ENCODE measurements around the gene DBNDD1. TPM values are rescaled to one million over a fixed set of nuclear protein-coding genes. Genes with fewer than 3 reads are reported as not detected.
A peak's percentile ranks its signal among the peaks of the same experiment; 100 is the strongest.
"Not testable (repeated sequence)": the region's sequence is repeated elsewhere in the genome, so short reads cannot be mapped to it uniquely, and the experiment has no call there.

DBNDD1 gene
- total RNA-seq, 1 donor from 2014 or later, result 36.8 TPM

- TF ChIP-seq, protein P1, sequence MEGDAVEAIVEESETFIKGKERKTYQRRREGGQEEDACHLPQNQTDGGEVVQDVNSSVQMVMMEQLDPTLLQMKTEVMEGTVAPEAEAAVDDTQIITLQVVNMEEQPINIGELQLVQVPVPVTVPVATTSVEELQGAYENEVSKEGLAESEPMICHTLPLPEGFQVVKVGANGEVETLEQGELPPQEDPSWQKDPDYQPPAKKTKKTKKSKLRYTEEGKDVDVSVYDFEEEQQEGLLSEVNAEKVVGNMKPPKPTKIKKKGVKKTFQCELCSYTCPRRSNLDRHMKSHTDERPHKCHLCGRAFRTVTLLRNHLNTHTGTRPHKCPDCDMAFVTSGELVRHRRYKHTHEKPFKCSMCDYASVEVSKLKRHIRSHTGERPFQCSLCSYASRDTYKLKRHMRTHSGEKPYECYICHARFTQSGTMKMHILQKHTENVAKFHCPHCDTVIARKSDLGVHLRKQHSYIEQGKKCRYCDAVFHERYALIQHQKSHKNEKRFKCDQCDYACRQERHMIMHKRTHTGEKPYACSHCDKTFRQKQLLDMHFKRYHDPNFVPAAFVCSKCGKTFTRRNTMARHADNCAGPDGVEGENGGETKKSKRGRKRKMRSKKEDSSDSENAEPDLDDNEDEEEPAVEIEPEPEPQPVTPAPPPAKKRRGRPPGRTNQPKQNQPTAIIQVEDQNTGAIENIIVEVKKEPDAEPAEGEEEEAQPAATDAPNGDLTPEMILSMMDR (IDR thresholded peaks at IDR 0.05; ENCODE audit: unreplicated experiment), result no peak
- H3K27me3 Mint-ChIP-seq (ENCODE audit: unreplicated experiment), result peaks cover 10% of the 10 kb centered on the region
- no peaks in the 10 kb centered on the region for H3K4me1 Mint-ChIP-seq (ENCODE audit: unreplicated experiment)
- H3K36me3 Mint-ChIP-seq (ENCODE audit: low read depth, unreplicated experiment), result peaks cover 6% of the 10 kb centered on the region
- DNase-seq (ENCODE audit: low spot score), result no peak
- no peaks in the 10 kb centered on the region for H3K9me3 Mint-ChIP-seq (ENCODE audit: unreplicated experiment)
- no peak overlapping the region for H3K4me3 Mint-ChIP-seq (ENCODE audit: unreplicated experiment)
- H3K27ac Mint-ChIP-seq (ENCODE audit: unreplicated experiment), result no peak overlapping the region
Measured at GRCh38 chr16:90008708-90009145, 10.5 kb downstream of the DBNDD1 start.

- DNase-seq (ENCODE audit: low spot score); H3K4me3 Mint-ChIP-seq (ENCODE audit: unreplicated experiment); H3K4me1 Mint-ChIP-seq (ENCODE audit: unreplicated experiment); H3K9me3 Mint-ChIP-seq (ENCODE audit: unreplicated experiment); H3K27ac Mint-ChIP-seq (ENCODE audit: unreplicated experiment); H3K36me3 Mint-ChIP-seq (ENCODE audit: low read depth, unreplicated experiment): not testable (repeated sequence)
- H3K27me3 Mint-ChIP-seq (ENCODE audit: unreplicated experiment), result peaks cover 10% of the 10 kb centered on the region
Measured at GRCh38 chr16:90007635-90008234, 11.5 kb downstream of the DBNDD1 start.

GRCh38 chr16:90007015-90007414 is 12.2 kb downstream of the DBNDD1 start:
- Mint-ChIP-seq H3K9me3 (ENCODE audit: unreplicated experiment) (no peaks in the 10 kb centered on the region), H3K27ac (ENCODE audit: unreplicated experiment) (no peak overlapping the region), H3K36me3 (ENCODE audit: low read depth, unreplicated experiment) (peaks cover 6% of the 10 kb centered on the region), H3K4me1 (ENCODE audit: unreplicated experiment) (no peaks in the 10 kb centered on the region), H3K27me3 (ENCODE audit: unreplicated experiment) (peaks cover 10% of the 10 kb centered on the region), H3K4me3 (ENCODE audit: unreplicated experiment) (no peak overlapping the region)
- DNase-seq (ENCODE audit: low spot score), result no peak
- TF ChIP-seq, protein P1 (IDR thresholded peaks at IDR 0.05; ENCODE audit: unreplicated experiment), result no peak

GRCh38 chr16:90005956-90006663 is 13.1 kb downstream of the DBNDD1 start:
- Mint-ChIP-seq H3K27me3 (ENCODE audit: unreplicated experiment) (peaks cover 15% of the 10 kb centered on the region), H3K36me3 (ENCODE audit: low read depth, unreplicated experiment) (peaks cover 6% of the 10 kb centered on the region), H3K4me3 (ENCODE audit: unreplicated experiment) (no peak overlapping the region), H3K4me1 (ENCODE audit: unreplicated experiment) (no peaks in the 10 kb centered on the region), H3K27ac (ENCODE audit: unreplicated experiment) (no peak overlapping the region), H3K9me3 (ENCODE audit: unreplicated experiment) (no peaks in the 10 kb centered on the region)
- TF ChIP-seq, protein P1 (IDR thresholded peaks at IDR 0.05; ENCODE audit: unreplicated experiment), result no peak
- DNase-seq (ENCODE audit: low spot score), result no peak

- Mint-ChIP-seq H3K36me3 (ENCODE audit: low read depth, unreplicated experiment) (peaks cover 12% of the 10 kb centered on the region), H3K27ac (ENCODE audit: unreplicated experiment) (peak overlapping the region; percentile 67)
- TF ChIP-seq, protein P1 (IDR thresholded peaks at IDR 0.05; ENCODE audit: unreplicated experiment), result no peak
Measured at GRCh38 chr16:90004577-90004976, 14.7 kb downstream of the DBNDD1 start.

More at GRCh38 chr16:90004577-90004976, 14.7 kb downstream of the DBNDD1 start:
- Mint-ChIP-seq H3K9me3 (ENCODE audit: unreplicated experiment) (no peaks in the 10 kb centered on the region), H3K27me3 (ENCODE audit: unreplicated experiment) (peaks cover 12% of the 10 kb centered on the region), H3K4me3 (ENCODE audit: unreplicated experiment) (no peak overlapping the region), H3K4me1 (ENCODE audit: unreplicated experiment) (no peaks in the 10 kb centered on the region)
- no peak for DNase-seq (ENCODE audit: low spot score)

All from endothelial cell (in vitro differentiated cells).